WERI-Rb-1 (cell line): ENCODE measurements around the gene MAML2.

Source experiments
- DNase-seq: peaks from one replicate; pipeline ENCODE4 v3.0.0-alpha.2; 2020
- H3K27ac ChIP-seq: fragments of 250-450 bp; sonication (Bioruptor Pico); 2 replicates; pipeline ENCODE4 v1.5.1; 2020; ENCODE audit warnings: mild to moderate bottlenecking, moderate library complexity
- H3K27me3 ChIP-seq: fragments of 250-450 bp; sonication (Bioruptor Pico); 2 replicates; pipeline ENCODE4 v1.5.1; 2021; ENCODE audit warnings: mild to moderate bottlenecking, low read depth, moderate library complexity; ENCODE audit not compliant: insufficient read depth, severe bottlenecking
- H3K36me3 ChIP-seq: fragments of 250-450 bp; sonication (Bioruptor Pico); 2 replicates; pipeline ENCODE4 v1.5.1; 2020; ENCODE audit warnings: mild to moderate bottlenecking, moderate library complexity
- H3K4me3 ChIP-seq: 2 replicates; pipeline ENCODE4 v1.5.1; 2011; ENCODE audit warnings: low read depth, mild to moderate bottlenecking, control low read depth, low read length
- H3K9me3 ChIP-seq: fragments of 250-450 bp; sonication (Bioruptor Pico); 2 replicates; pipeline ENCODE4 v1.5.1; 2021; ENCODE audit warnings: mild to moderate bottlenecking, moderate library complexity; ENCODE audit not compliant: severe bottlenecking
- CTCF ChIP-seq: IDR thresholded peaks from 2 replicates; pipeline ENCODE4 v1.5.1; 2011; ENCODE audit warnings: low read depth, mild to moderate bottlenecking, control low read depth, inconsistent platforms, low read length

MAML2 gene

GRCh38 chr11:96342014-96342960, 708 bp downstream of the MAML2 start:
- no peak for DNase-seq
- H3K36me3 ChIP-seq: peaks cover 11% of the 10 kb centered on the region
- H3K9me3 ChIP-seq: no peaks in the 10 kb centered on the region
- peak overlapping the region; percentile 94 for H3K27ac ChIP-seq
- no peaks in the 10 kb centered on the region for H3K27me3 ChIP-seq
- TF ChIP-seq CTCF: no peak
- peak overlapping the region; percentile 99 for H3K4me3 ChIP-seq

DNA sequence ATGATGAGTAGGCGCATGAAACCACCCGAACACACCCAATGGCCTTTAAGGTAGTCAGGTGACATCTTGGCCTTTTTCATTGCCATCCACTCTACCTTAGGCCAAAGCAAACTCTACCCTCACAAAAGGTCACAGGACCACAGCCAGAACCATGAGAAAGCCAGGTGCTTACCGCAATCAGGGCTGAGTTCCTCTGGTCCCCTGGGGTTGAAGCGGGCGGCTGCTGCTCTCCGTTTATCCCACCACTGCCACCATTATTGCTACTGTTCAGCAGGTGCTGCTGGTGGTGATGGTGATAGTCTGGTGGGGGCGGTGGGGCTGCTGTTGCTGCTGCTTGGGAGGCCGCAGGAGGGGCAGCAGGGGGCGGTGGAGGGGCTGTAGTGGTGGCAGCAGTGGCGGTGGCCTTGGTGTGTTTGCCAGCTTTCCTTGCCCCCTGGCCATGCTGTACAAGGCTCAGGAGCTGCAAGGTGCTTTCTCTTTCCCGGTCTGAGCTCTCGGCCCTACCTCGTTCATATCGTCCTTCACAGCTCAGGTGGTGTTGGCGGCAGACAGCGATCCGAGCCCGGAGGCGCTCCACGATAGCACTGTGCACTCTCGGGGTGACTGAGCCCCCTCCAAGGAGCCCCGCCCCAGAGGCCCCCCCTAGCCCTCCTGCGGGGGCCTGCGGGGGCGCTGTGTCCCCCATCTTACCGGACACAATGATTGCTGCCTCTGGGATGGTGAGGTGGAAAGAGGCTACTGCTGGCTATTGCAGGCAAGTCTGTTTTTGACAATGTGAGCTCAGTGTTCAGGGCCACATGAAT, 1.6 kb downstream of the MAML2 start:
- Histone ChIP-seq H3K27me3 (no peaks in the 10 kb centered on the region), H3K4me3 (peak overlapping the region; percentile 99), H3K9me3 (no peaks in the 10 kb centered on the region), H3K36me3 (peaks cover 11% of the 10 kb centered on the region), H3K27ac (peak overlapping the region; percentile 94)
- TF ChIP-seq CTCF: peak; percentile 31; the same call in 1 of the 2 replicates
- DNase-seq: peak; percentile 57

DNA sequence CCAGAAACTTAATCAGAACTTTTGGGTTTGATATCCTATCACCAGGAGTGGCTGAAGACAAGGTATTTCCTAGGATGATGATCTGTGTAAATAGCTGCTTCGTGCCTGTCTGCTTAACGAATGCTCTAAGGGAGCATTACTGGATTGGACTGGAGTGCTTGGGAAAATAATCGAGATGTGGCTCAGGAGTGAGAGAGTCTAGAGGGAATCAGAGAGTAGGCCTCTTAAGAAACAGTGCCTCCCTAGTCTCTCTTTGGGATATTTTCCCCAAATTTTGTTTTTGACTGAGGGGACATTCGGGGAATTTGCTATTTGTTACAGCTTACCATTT, 2.5 kb downstream of the MAML2 start:
- no peak for DNase-seq
- H3K27me3 ChIP-seq: no peaks in the 10 kb centered on the region
- TF ChIP-seq CTCF: no peak

GRCh38 chr11:96339706-96340554, 3.1 kb downstream of the MAML2 start:
- Histone ChIP-seq H3K36me3 (peaks cover 21% of the 10 kb centered on the region), H3K9me3 (no peaks in the 10 kb centered on the region), H3K4me3 (peak overlapping the region; percentile 99), H3K27me3 (no peaks in the 10 kb centered on the region), H3K27ac (peak overlapping the region; percentile 59)
- no peak for TF ChIP-seq CTCF
- no peak for DNase-seq

More for the DNA sequence above, 2.5 kb downstream of the MAML2 start:
- Histone ChIP-seq H3K9me3 (no peaks in the 10 kb centered on the region), H3K27ac (peak overlapping the region; percentile 94; the same call in 1 of the 2 replicates), H3K36me3 (peaks cover 15% of the 10 kb centered on the region), H3K4me3 (peak overlapping the region; percentile 99)

GRCh38 chr11:96338910-96339705, 3.9 kb downstream of the MAML2 start:
- peak overlapping the region; percentile 59 for H3K27ac ChIP-seq
- no peak for TF ChIP-seq CTCF
- no peak for DNase-seq
- peak overlapping the region; percentile 99 for H3K4me3 ChIP-seq
- no peaks in the 10 kb centered on the region for H3K27me3 ChIP-seq
- H3K9me3 ChIP-seq: no peaks in the 10 kb centered on the region
- H3K36me3 ChIP-seq: peaks cover 28% of the 10 kb centered on the region
